ENCODE results near the gene FAM83F.

Gene FAM83F

DNA sequence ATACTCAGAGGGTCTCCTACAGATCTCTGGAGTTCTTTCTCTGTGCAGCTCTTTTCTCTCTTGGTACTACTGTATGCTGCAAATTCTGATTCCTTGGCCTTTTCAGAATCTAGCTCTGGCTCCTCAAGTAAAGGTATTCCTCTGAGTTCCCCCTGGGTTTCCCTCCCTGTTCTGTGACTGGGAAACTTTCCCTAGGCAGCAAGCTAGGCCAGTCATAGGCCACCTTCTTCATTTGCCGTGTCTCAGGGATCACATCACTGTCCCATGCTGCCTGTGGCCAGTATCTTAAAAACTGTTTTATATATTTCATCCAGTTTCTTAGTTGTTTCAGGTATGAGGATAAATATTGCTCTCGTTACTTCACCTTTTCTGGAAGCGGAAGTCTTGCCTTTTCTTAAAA, 71.2 kb downstream of the FAM83F start:
- DNase-seq (ENCODE audit: low spot score): no peak

DNA sequence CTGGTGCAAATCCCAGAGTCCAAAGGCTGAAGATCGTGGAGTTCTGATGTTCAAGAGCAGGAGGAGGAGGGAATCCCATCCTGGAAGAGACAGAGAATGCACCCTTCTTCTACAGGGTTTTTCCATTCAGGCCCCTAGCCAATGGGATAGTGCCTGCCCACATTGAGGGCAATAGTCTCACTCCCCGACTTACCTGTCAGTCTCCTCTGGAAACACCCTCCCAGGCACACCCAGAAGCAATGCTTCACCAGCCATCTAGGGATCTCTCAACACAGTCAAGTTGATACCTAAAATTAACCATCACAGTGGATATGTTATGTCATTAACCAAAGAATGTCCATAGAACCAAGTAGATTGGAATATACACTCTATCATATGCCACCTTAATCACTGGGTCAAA, 72.9 kb downstream of the FAM83F start:
- no peak for DNase-seq (ENCODE audit: low spot score)

- no peak for DNase-seq (ENCODE audit: low spot score)
Measured at GRCh38 chr22:40070701-40071100, 75.9 kb downstream of the FAM83F start.

DNA sequence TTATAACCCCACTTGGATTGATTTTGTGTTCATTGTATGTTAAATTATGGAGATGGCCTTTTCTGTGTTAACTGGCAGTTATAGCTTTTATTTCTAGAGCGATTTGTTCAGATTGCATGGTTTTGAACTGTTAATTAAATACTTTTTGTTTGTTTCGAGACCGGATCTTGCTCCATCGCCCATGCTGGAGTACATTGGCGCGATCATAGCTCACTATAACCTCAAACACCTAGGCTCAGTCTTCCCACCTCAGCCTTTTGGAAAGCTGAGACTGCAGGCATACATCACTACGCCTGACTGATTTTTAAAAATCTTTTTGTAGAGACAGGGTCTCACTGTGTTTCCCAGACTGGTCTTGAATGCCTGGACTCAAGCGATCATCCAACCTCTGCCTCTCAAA, 77.0 kb downstream of the FAM83F start:
- DNase-seq (ENCODE audit: low spot score): no peak

DNA sequence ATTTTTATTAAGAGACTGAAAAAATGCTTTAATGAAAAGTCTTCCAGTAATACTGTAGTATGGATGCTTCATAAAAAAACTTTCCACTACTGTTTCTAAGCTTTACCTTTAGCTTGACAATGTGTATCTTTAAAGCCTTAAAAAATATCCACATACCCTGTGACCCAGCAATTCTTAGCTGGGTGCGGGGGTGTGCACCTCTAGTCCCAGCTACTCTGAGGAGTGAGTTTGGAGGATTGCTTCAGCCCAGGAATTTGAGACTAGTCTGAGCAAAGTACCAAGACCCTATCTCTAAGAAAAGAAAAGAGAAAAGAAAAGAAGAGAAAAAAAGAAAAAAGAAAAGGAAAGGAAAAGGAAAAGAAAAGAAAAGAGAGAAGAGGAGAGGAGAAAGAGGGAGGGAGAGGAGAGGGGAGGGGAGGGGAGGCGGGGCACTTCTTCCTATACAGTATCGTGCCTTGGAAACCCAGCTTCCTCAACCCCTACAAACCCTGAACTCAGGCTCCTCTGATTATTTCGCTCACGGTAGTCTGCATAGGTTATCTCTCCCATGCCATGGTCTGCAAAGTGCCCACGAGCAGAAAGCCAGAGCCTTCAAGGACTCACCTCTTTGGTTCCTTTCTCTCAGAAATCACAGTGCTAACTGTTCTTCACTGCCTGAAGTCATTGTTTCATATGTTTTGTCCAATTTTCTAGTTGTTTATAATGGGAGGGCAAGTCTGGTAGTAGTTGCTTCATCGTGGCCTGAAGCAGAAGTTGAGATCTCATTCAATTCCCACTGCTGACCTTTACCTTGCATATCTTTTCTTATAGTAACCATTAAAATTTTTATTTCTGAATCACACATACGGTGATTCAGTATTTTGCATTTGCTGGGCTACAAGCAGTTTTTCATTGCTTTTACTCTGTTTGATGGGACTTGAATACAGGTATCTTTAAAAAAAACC, 82.2 kb downstream of the FAM83F start:
- DNase-seq (ENCODE audit: low spot score): no peak

DNA sequence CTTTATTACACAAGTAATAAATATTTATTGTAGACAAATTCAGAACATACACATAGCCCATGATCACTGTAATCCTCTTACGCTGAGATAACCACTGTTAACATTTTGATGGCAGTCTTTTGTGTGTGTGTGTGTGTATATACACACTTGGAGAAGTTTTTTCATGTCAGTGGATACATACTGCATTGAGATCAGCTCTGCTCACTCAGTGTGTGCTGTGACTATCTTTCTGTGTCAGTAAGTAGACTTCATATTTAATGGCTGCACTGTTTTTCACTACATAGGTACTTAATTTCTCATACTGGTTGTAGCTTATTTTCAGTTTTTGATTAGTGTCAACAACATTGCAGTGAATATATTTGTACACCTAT, 82.9 kb downstream of the FAM83F start:
- no peak for DNase-seq (ENCODE audit: low spot score)

DNA sequence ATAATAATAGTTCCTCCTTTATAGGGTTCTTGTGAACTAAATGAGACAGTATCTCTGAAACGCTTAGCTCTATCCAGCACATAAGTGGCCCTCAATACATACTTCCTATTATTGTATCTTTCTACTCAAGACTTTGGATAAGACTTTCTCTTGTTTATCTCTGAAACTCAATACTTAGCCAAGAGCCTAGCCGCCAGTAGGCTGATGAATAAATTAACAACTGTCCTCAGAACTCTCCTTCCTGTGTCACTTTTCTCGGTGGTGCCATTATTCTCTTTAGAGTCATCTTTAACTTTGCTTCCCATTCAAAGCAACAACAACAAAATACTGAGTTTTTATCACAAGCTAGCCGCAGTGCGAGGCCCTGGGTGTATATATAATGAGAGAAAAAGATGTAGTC, 86.9 kb downstream of the FAM83F start:
- no peak for DNase-seq (ENCODE audit: low spot score)

DNA sequence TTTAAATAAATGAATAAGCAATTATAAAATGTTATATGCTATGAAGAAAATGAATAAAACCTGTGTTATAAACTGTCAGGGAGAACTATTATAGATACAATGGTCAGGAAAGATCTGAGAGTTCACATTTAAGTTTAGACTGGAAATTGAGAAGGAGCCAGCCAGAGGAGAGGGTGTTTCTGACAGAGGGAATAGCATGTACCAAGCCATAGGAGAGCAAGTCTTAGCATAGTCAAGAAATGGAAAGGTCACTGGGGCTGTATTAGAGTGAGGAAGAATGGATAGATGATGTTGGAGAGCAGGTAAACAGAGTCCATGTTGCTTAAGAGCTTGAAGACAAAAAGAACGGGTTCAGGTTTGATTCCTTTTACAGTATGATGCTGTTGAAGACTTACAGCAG, 87.4 kb downstream of the FAM83F start:
- DNase-seq (ENCODE audit: low spot score): no peak

DNA sequence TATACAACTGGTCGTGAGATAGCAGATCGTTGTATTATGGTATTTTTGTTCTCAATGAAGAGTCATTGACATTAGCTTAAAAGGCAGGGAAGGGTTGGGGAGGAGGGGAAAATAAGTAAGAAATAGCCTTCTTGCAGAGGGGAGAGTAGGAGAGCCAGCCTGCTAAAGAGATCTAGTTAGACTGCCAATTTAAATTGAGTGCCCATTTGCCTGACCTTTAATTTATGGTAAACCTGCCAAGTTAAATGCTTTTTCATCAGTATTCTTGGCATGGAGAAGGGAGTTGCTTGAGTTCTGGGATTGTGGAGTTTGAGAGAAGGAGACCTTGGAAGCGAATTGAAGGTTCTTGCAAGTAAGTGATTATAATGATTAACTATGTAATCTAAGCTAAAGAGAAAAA, 89.0 kb downstream of the FAM83F start:
- no peak for DNase-seq (ENCODE audit: low spot score)

- DNase-seq (ENCODE audit: low spot score): no peak
Measured at GRCh38 chr22:40084246-40084645, 89.5 kb downstream of the FAM83F start.

GRCh38 chr22:40088818-40089217, 94.1 kb downstream of the FAM83F start:
- no peak for DNase-seq (ENCODE audit: low spot score)
